Measurements from ENCODE around the gene PDSS2. TPM values are rescaled to one million over a fixed set of nuclear protein-coding genes. Genes with fewer than 3 reads are reported as not detected.

PDSS2 gene
- total RNA-seq, 1 experiment from 2014 or later, result 12.1 TPM

DNA sequence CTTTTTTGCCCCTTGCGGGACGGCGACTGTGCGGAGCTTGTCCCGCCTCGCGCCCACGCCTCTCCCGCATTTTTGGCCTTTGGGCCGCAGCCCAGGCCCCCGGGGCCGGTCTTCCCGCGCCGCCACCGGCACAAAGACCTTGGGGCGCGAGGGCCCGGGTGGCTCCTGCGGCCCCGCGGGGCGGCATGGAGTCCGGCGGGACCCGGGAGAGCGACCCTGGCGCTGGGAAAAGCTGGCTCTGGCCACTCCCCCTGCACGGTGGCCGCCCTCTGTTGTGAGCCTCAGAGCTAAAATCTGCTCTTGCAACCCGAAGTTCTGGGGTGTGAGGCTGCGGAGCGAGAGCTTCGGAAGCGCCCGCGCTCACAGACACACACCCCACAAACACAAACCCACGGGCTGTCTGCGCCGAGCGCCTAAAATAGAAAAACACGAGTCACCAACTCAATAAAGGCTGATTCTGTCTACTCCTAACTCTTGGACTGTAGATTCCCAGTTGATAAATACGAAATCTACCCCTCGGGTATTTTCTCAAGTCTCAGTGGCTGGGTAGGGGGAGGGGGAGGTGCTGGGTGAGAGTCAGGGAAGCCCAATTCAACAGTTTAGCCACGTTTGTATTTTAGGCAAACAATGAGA is 343.6 kb downstream of the PDSS2 start:
- H2BK20ac ChIP-seq (ENCODE audit: low read depth, low read length, poor library complexity, severe bottlenecking), result no peak overlapping the region
- H3K4me1 Mint-ChIP-seq, result peaks cover 37 to 48% of the 10 kb centered on the region in 2 experiments
- no peaks in the 10 kb centered on the region for H4K20me1 ChIP-seq (ENCODE audit: control insufficient read depth, insufficient read depth, insufficient read length)
- no peaks in the 10 kb centered on the region for H3K27me3 ChIP-seq (ENCODE audit: insufficient read depth, low read length)
- TF ChIP-seq, protein P1, sequence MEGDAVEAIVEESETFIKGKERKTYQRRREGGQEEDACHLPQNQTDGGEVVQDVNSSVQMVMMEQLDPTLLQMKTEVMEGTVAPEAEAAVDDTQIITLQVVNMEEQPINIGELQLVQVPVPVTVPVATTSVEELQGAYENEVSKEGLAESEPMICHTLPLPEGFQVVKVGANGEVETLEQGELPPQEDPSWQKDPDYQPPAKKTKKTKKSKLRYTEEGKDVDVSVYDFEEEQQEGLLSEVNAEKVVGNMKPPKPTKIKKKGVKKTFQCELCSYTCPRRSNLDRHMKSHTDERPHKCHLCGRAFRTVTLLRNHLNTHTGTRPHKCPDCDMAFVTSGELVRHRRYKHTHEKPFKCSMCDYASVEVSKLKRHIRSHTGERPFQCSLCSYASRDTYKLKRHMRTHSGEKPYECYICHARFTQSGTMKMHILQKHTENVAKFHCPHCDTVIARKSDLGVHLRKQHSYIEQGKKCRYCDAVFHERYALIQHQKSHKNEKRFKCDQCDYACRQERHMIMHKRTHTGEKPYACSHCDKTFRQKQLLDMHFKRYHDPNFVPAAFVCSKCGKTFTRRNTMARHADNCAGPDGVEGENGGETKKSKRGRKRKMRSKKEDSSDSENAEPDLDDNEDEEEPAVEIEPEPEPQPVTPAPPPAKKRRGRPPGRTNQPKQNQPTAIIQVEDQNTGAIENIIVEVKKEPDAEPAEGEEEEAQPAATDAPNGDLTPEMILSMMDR (conservative IDR thresholded peaks at IDR 0.05), result no peak
- H3T11ph ChIP-seq (ENCODE audit: low read length), result peak overlapping the region; percentile 24
- H3K23ac ChIP-seq (ENCODE audit: insufficient read length, low read depth, low read length), result no peak overlapping the region
- peak overlapping the region; percentile 19 for H4K5ac ChIP-seq (ENCODE audit: insufficient read length, low read depth, low read length)
- peak overlapping the region; percentile 43; the same call in 1 of the 2 replicates for H3K4ac ChIP-seq (ENCODE audit: low read depth, low read length)
- H4K91ac ChIP-seq (ENCODE audit: insufficient read length, low read depth, low read length), result no peak overlapping the region
- no peaks in the 10 kb centered on the region for H3K27me3 Mint-ChIP-seq (ENCODE audit: low read depth)
- peaks cover 2% of the 10 kb centered on the region for H3K79me1 ChIP-seq (ENCODE audit: insufficient read depth, low read depth, low read length, poor library complexity, severe bottlenecking)
- no peak overlapping the region for H2BK15ac ChIP-seq (ENCODE audit: low read depth, low read length)
- peak overlapping the region; percentile 91 for H3K14ac ChIP-seq (ENCODE audit: insufficient read depth, low read length)
- H3K4me2 ChIP-seq (ENCODE audit: insufficient read depth, insufficient read length, low read length), result peak overlapping the region; percentile 58
- H3K4me1 ChIP-seq (ENCODE audit: insufficient read depth, low read length), result peaks cover 3% of the 10 kb centered on the region; the same call in 1 of the 2 replicates
- H3K36me3 Mint-ChIP-seq (ENCODE audit: insufficient read depth in 1 of 3, low read depth in 3 of 3), result peaks cover 3 to 22% (median 22%) of the 10 kb centered on the region in 3 experiments; a peak in 6 of 7 replicates
- peaks cover 6% of the 10 kb centered on the region; the same call in 1 of the 2 replicates for H3K79me2 ChIP-seq (ENCODE audit: insufficient read depth, low read length)
- peak overlapping the region; percentile 96 to 100 (median 99) for H3K27ac Mint-ChIP-seq
- H2BK120ac ChIP-seq (ENCODE audit: low read depth, low read length, poor library complexity, severe bottlenecking), result no peak overlapping the region
- no peak overlapping the region for H2BK12ac ChIP-seq (ENCODE audit: insufficient read length, low read depth, low read length)
- DNase-seq, result peak; percentile 81
- peak overlapping the region; percentile 70 to 87 for H3K4me3 Mint-ChIP-seq
- no CpG with 5 or more reads among the region's 45 CpGs for WGBS (ENCODE audit: extremely low coverage, insufficient read length, low lambda C conversion rate)
- H3K27ac ChIP-seq (ENCODE audit: insufficient read length, low read depth, low read length), result peak overlapping the region; percentile 95
- H2AFZ ChIP-seq (ENCODE audit: low read length), result no peak overlapping the region
- H3K23me2 ChIP-seq (ENCODE audit: insufficient read length, low read depth, low read length, poor library complexity, severe bottlenecking), result peaks cover 7% of the 10 kb centered on the region
- H2AK5ac ChIP-seq (ENCODE audit: insufficient read length, low read length), result no peak overlapping the region
- H4K8ac ChIP-seq (replicated peaks; ENCODE audit: insufficient read length, low read depth, low read length), result no peak overlapping the region
- H3K9me3 ChIP-seq (ENCODE audit: control insufficient read depth, low read depth, low read length), result no peaks in the 10 kb centered on the region
- H3K56ac ChIP-seq (ENCODE audit: insufficient read length, low read depth, low read length), result no peak overlapping the region
- peak overlapping the region; percentile 73 for H2BK5ac ChIP-seq (ENCODE audit: insufficient read length, low read length)
- H3K9ac ChIP-seq (ENCODE audit: extremely low read depth, insufficient read length, low read length), result peak overlapping the region; percentile 76
- no peaks in the 10 kb centered on the region for H3K9me3 Mint-ChIP-seq
- H3K18ac ChIP-seq (ENCODE audit: insufficient read length, low read depth, low read length), result peak overlapping the region; percentile 83
